Tibial artery (tissue), 4 donors: Measurements from ENCODE around the gene CCNA1.

ENCODE experiments used
- DNase-seq, 2 donors: peaks; one replicate each; pipeline ENCODE4 v3.0.0-alpha.2; 2019
- H3K27ac ChIP-seq, 2 donors: fragments of 200-600 bp; sonication (generic) in 1 of 2; 1 replicate in 1 of 2; 2 replicates in 1 of 2; pipeline ENCODE4 v1.5.1; 2018 to 2019; ENCODE audit warnings: mild to moderate bottlenecking in 1 of 2
- H3K27me3 ChIP-seq, 2 donors: fragments of 200-600 bp; sonication (generic) in 1 of 2; one replicate each; pipeline versions ENCODE4 v1.5.1 to v1.6.0; 2016 to 2019
- H3K36me3 ChIP-seq, 3 donors: fragments of 200-600 bp; sonication (generic) in 2 of 3; one replicate each; pipeline ENCODE4 v1.5.1; 2016 to 2019; ENCODE audit warnings: mild to moderate bottlenecking in 2 of 3
- H3K4me1 ChIP-seq, 4 donors: fragments of 200-600 bp; sonication (generic) in 2 of 4; 1 replicate in 3 of 4; 2 replicates in 1 of 4; pipeline ENCODE4 v1.5.1; 2016 to 2019
- H3K4me3 ChIP-seq, 2 donors: fragments of 200-600 bp; sonication (generic) in 1 of 2; 1 replicate in 1 of 2; 2 replicates in 1 of 2; pipeline ENCODE4 v1.5.1; 2018 to 2019; ENCODE audit warnings: mild to moderate bottlenecking in 2 of 2
- H3K9me3 ChIP-seq, 3 donors: fragments of 200-600 bp; sonication (generic) in 1 of 3; one replicate each; pipeline ENCODE4 v1.5.1; 2016 to 2019
- CTCF ChIP-seq, 2 experiments: fragments of 200-600 bp in 1 of 2; fragments of 450-650 bp in 1 of 2; IDR thresholded peaks; one replicate each; pipeline ENCODE4 v1.5.1; 2017 to 2019; ENCODE audit warnings: antibody characterized with exemption in 2 of 2, mild to moderate bottlenecking in 1 of 2, moderate library complexity in 1 of 2
- intact Hi-C: fragments of 100-400 bp; cut with DNase I; formaldehyde crosslinking; loops from one replicate; pipeline ENCODE4 v1.15.0; 2023; ENCODE audit warnings: low total_unique reads

The CCNA1 gene

GRCh38 chr13:36445278-36445677, 13.0 kb downstream of the CCNA1 start:
- no peak for TF ChIP-seq CTCF (IDR thresholded peaks at IDR 0.05)
- no peak for DNase-seq
- H3K9me3 ChIP-seq: no peaks in the 10 kb centered on the region
- H3K4me1 ChIP-seq: no peaks in the 10 kb centered on the region
- no peak overlapping the region for H3K27ac ChIP-seq
- intact Hi-C loops: no loop called here
- H3K4me3 ChIP-seq: no peak overlapping the region
- no peaks in the 10 kb centered on the region for H3K36me3 ChIP-seq
- H3K27me3 ChIP-seq: no peaks in the 10 kb centered on the region

GRCh38 chr13:36445891-36446351, 13.6 kb downstream of the CCNA1 start:
- Histone ChIP-seq H3K4me1 (no peaks in the 10 kb centered on the region), H3K27me3 (no peaks in the 10 kb centered on the region), H3K27ac (no peak overlapping the region), H3K9me3 (no peaks in the 10 kb centered on the region), H3K36me3 (no peaks in the 10 kb centered on the region), H3K4me3 (no peak overlapping the region)
- TF ChIP-seq CTCF (IDR thresholded peaks at IDR 0.05): no peak
- intact Hi-C loops: no loop called here
- DNase-seq: no peak

GRCh38 chr13:36447501-36447900, 15.2 kb downstream of the CCNA1 start:
- H3K27me3 ChIP-seq: no peaks in the 10 kb centered on the region
- intact Hi-C loops: no loop called here
- no peak overlapping the region for H3K4me3 ChIP-seq
- no peaks in the 10 kb centered on the region for H3K36me3 ChIP-seq
- DNase-seq: no peak
- no peaks in the 10 kb centered on the region for H3K4me1 ChIP-seq
- no peak overlapping the region for H3K27ac ChIP-seq
- no peaks in the 10 kb centered on the region for H3K9me3 ChIP-seq
- TF ChIP-seq CTCF (IDR thresholded peaks at IDR 0.05): no peak

GRCh38 chr13:36450534-36450933, 18.2 kb downstream of the CCNA1 start:
- intact Hi-C loops: no loop called here
- no peaks in the 10 kb centered on the region for H3K4me1 ChIP-seq
- no peak for TF ChIP-seq CTCF (IDR thresholded peaks at IDR 0.05)
- no peaks in the 10 kb centered on the region for H3K27me3 ChIP-seq
- H3K36me3 ChIP-seq: no peaks in the 10 kb centered on the region
- no peak for DNase-seq
- no peaks in the 10 kb centered on the region for H3K9me3 ChIP-seq
- H3K27ac ChIP-seq: no peak overlapping the region
- no peak overlapping the region for H3K4me3 ChIP-seq

- TF ChIP-seq CTCF (IDR thresholded peaks at IDR 0.05): no peak
- Histone ChIP-seq H3K27ac (no peak overlapping the region), H3K36me3 (no peaks in the 10 kb centered on the region), H3K9me3 (no peaks in the 10 kb centered on the region), H3K27me3 (no peaks in the 10 kb centered on the region), H3K4me1 (no peaks in the 10 kb centered on the region), H3K4me3 (no peak overlapping the region)
- no peak for DNase-seq
- intact Hi-C loops: no loop called here
Observed at GRCh38 chr13:36453516-36453915, 21.2 kb downstream of the CCNA1 start.

GRCh38 chr13:36454121-36454520, 21.8 kb downstream of the CCNA1 start:
- DNase-seq: no peak
- H3K27ac ChIP-seq: no peak overlapping the region
- no peaks in the 10 kb centered on the region for H3K4me1 ChIP-seq
- no peak overlapping the region for H3K4me3 ChIP-seq
- no peaks in the 10 kb centered on the region for H3K36me3 ChIP-seq
- H3K9me3 ChIP-seq: no peaks in the 10 kb centered on the region
- no peaks in the 10 kb centered on the region for H3K27me3 ChIP-seq
- TF ChIP-seq CTCF (IDR thresholded peaks at IDR 0.05): no peak
- intact Hi-C loops: no loop called here
